H1 (cell line): ENCODE results near the gene ST8SIA3. TPM values are rescaled to one million over a fixed set of nuclear protein-coding genes. Genes with fewer than 3 reads are reported as not detected.

ENCODE experiments used
- CTCF ChIA-PET: fragments of 300-600 bp; sonication (Branson Sonifier 250); formaldehyde crosslinking; loops from one replicate; lab custom pipeline; 2021; ENCODE audit not compliant: partially characterized antibody; lab: Charles Lee
- POLR2A ChIA-PET: fragments of 300-600 bp; sonication (Branson Sonifier 250); formaldehyde crosslinking; loops from one replicate; lab custom pipeline; 2021; ENCODE audit warnings: inconsistent platforms; ENCODE audit not compliant: partially characterized antibody; lab: Charles Lee
- DNase-seq, 2 experiments: peaks; one replicate each; pipeline versions ENCODE4 v3.0.0 to v3.0.0-alpha.2; 2010 to 2022; ENCODE audit warnings: low spot score in 2 of 2, low read depth in 1 of 2, mixed read lengths in 1 of 2
- FAIRE-seq: peaks from 2 replicates; lab custom pipeline; 2011; peaks lifted over from hg19 to GRCh38; lab: Jason Lieb, UNC
- H2AFZ ChIP-seq: 2 replicates; pipeline ENCODE4 v1.8.1; 2012; ENCODE audit warnings: low read length, inconsistent platforms
- H2AK5ac ChIP-seq: 2 replicates; pipeline ENCODE4 v1.6.1; 2013; ENCODE audit warnings: low read depth, low read length
- H2BK120ac ChIP-seq: replicated peaks from 2 replicates; pipeline ENCODE3; 2013; ENCODE audit warnings: low read depth, low read length, inconsistent platforms
- H2BK12ac ChIP-seq: 2 replicates; pipeline ENCODE4 v1.6.1; 2013; ENCODE audit warnings: low read depth, low read length
- H2BK15ac ChIP-seq: 2 replicates; pipeline ENCODE4 v1.6.1; 2013; ENCODE audit warnings: low read length
- H2BK20ac ChIP-seq: 2 replicates; pipeline ENCODE4 v1.6.1; 2013; ENCODE audit warnings: low read length
- H2BK5ac ChIP-seq: 2 replicates; pipeline ENCODE4 v1.6.1; 2013; ENCODE audit warnings: low read depth, low read length
- H3K14ac ChIP-seq: 2 replicates; pipeline ENCODE4 v1.6.1; 2013; ENCODE audit warnings: inconsistent platforms; ENCODE audit not compliant: insufficient read length
- H3K18ac ChIP-seq: 2 replicates; pipeline ENCODE4 v1.6.1; 2013; ENCODE audit warnings: low read length; ENCODE audit errors: extremely low read depth
- H3K23ac ChIP-seq: 2 replicates; pipeline ENCODE4 v1.6.1; 2013; ENCODE audit warnings: inconsistent platforms; ENCODE audit not compliant: insufficient read length
- H3K23me2 ChIP-seq: 2 replicates; pipeline ENCODE4 v1.6.1; 2013; ENCODE audit warnings: low read depth, low read length
- H3K27ac ChIP-seq: 2 replicates; pipeline ENCODE4 v1.6.1; 2011; ENCODE audit warnings: low read depth, low read length, inconsistent platforms
- H3K27me3 ChIP-seq, 4 experiments: replicated peaks in 1 of 4; 1 replicate in 1 of 4; 2 replicates in 3 of 4; pipeline versions ENCODE4 v1.6.1 to v1.8.1; 2011 to 2013; ENCODE audit warnings: low read length in 3 of 4, mild to moderate bottlenecking in 3 of 4, inconsistent platforms in 2 of 4, mixed read lengths in 2 of 4, moderate library complexity in 1 of 4; ENCODE audit not compliant: control insufficient read depth in 3 of 4, insufficient read depth in 3 of 4; ENCODE audit errors: extremely low read depth in 1 of 4
- H3K36me3 ChIP-seq, 4 experiments: 2 replicates each; pipeline versions ENCODE4 v1.6.1 to v1.8.1; 2011 to 2013; ENCODE audit warnings: mild to moderate bottlenecking in 4 of 4, low read length in 3 of 4, moderate library complexity in 2 of 4, control low read depth in 1 of 4, inconsistent platforms in 1 of 4; ENCODE audit not compliant: insufficient read depth in 4 of 4, control insufficient read depth in 2 of 4
- H3K4ac ChIP-seq: replicated peaks from 2 replicates; pipeline ENCODE3; 2013; ENCODE audit warnings: low read length, low read depth, mixed read lengths, inconsistent platforms; ENCODE audit not compliant: insufficient read length
- H3K4me1 ChIP-seq, 4 experiments: replicated peaks in 1 of 4; 1 replicate in 1 of 4; 2 replicates in 3 of 4; pipeline versions ENCODE4 v1.6.1 to v1.8.1; 2011 to 2013; ENCODE audit warnings: low read length in 3 of 4, inconsistent platforms in 2 of 4, mixed read lengths in 1 of 4; ENCODE audit not compliant: insufficient read depth in 4 of 4, control insufficient read depth in 3 of 4
- H3K4me2 ChIP-seq, 2 experiments: 2 replicates each; pipeline versions ENCODE4 v1.6.1 to v1.8.1; 2011 to 2013; ENCODE audit warnings: low read depth in 2 of 2, low read length in 2 of 2, control low read depth in 1 of 2, inconsistent platforms in 1 of 2, mild to moderate bottlenecking in 1 of 2; ENCODE audit not compliant: insufficient read depth in 1 of 2
- H3K4me3 ChIP-seq, 4 experiments: fragments of 200-600, 300-600 bp in 1 of 4; sonication (generic), shearing (Covaris generic), sonication (Bioruptor Twin) in 1 of 4; 2 replicates each; pipeline versions ENCODE4 v1.5.1 to v1.8.1; 2011 to 2016; ENCODE audit warnings: low read length in 4 of 4, low read depth in 3 of 4, control low read depth in 2 of 4, inconsistent platforms in 2 of 4, mild to moderate bottlenecking in 2 of 4, mixed read lengths in 1 of 4, moderate library complexity in 1 of 4; ENCODE audit not compliant: insufficient read depth in 2 of 4; ENCODE audit errors: extremely low read depth in 1 of 4
- H3K56ac ChIP-seq: replicated peaks from 2 replicates; pipeline ENCODE3; 2013; ENCODE audit warnings: low read depth, mild to moderate bottlenecking, mixed read lengths, low read length, inconsistent platforms; ENCODE audit not compliant: insufficient read length
- H3K79me1 ChIP-seq: 2 replicates; pipeline ENCODE4 v1.6.1; 2013; ENCODE audit warnings: low read depth, low read length, control low read depth
- H3K79me2 ChIP-seq, 2 experiments: 2 replicates each; pipeline versions ENCODE4 v1.6.1 to v1.8.1; 2012 to 2013; ENCODE audit warnings: low read length in 2 of 2, mild to moderate bottlenecking in 2 of 2, inconsistent platforms in 1 of 2; ENCODE audit not compliant: insufficient read depth in 2 of 2, control insufficient read depth in 1 of 2
- H3K9ac ChIP-seq, 4 experiments: replicated peaks in 1 of 4; 1 replicate in 1 of 4; 2 replicates in 3 of 4; pipeline versions ENCODE4 v1.6.1 to v1.8.1; 2011 to 2013; ENCODE audit warnings: low read depth in 3 of 4, low read length in 3 of 4, control low read depth in 2 of 4, mild to moderate bottlenecking in 2 of 4, moderate library complexity in 2 of 4, inconsistent platforms in 1 of 4; ENCODE audit errors: extremely low read depth in 1 of 4
- H3K9me3 ChIP-seq, 2 experiments: 2 replicates each; pipeline versions ENCODE4 v1.6.1 to v1.8.1; 2012 to 2013; ENCODE audit warnings: mild to moderate bottlenecking in 2 of 2, moderate library complexity in 2 of 2, control low read depth in 1 of 2, inconsistent platforms in 1 of 2, low read depth in 1 of 2, low read length in 1 of 2, mixed read lengths in 1 of 2; ENCODE audit not compliant: insufficient read depth in 2 of 2
- H4K20me1 ChIP-seq, 2 experiments: replicated peaks in 1 of 2; 2 replicates each; pipeline versions ENCODE3 to v1.8.1; 2011 to 2013; ENCODE audit warnings: inconsistent platforms in 2 of 2, low read length in 2 of 2, mild to moderate bottlenecking in 1 of 2; ENCODE audit not compliant: insufficient read depth in 2 of 2, control insufficient read depth in 1 of 2
- H4K5ac ChIP-seq: 2 replicates; pipeline ENCODE4 v1.6.1; 2013; ENCODE audit warnings: low read length, low read depth, mixed read lengths, inconsistent platforms; ENCODE audit not compliant: insufficient read length
- H4K8ac ChIP-seq: 2 replicates; pipeline ENCODE4 v1.8.0; 2013; ENCODE audit warnings: mild to moderate bottlenecking, moderate library complexity, low read length, inconsistent platforms; ENCODE audit not compliant: insufficient read depth; ENCODE audit errors: extremely low read depth
- H4K91ac ChIP-seq: replicated peaks from 2 replicates; pipeline ENCODE3; 2013; ENCODE audit warnings: low read length, mixed read lengths, inconsistent platforms; ENCODE audit not compliant: insufficient read length
- BCL11A ChIP-seq, 2 experiments: IDR thresholded peaks; one replicate each; pipeline ENCODE4 v1.6.1; 2011; ENCODE audit warnings: low read depth in 2 of 2, low read length in 2 of 2, mild to moderate bottlenecking in 2 of 2
- CHD1 ChIP-seq: IDR thresholded peaks from 2 replicates; pipeline ENCODE4 v1.6.1; 2012; ENCODE audit warnings: low read depth, low read length, improper control_type of control experiment
- JUND ChIP-seq: IDR thresholded peaks from 2 replicates; pipeline ENCODE4 v1.6.1; 2011; ENCODE audit warnings: mild to moderate bottlenecking, improper control_type of control experiment, low read length
- KDM5A ChIP-seq: fragments of 200-600 bp; IDR thresholded peaks from 2 replicates; pipeline ENCODE4 v1.7.1; 2012; ENCODE audit warnings: mild to moderate bottlenecking, low read length, inconsistent platforms, mixed read lengths
- RNF2 ChIP-seq: fragments of 200-900, 300-1000 bp; sonication (generic); IDR thresholded peaks from 2 replicates; pipeline ENCODE4 v1.7.1; 2016; ENCODE audit warnings: borderline replicate concordance, low read depth, mild to moderate bottlenecking, antibody characterized with exemption, low read length; ENCODE audit not compliant: poor library complexity, severe bottlenecking; ENCODE audit errors: missing control alignments
- SIX5 ChIP-seq: IDR thresholded peaks from 2 replicates; pipeline ENCODE4 v1.6.1; 2011; ENCODE audit warnings: mild to moderate bottlenecking, low read depth, low read length
- TBP ChIP-seq: IDR thresholded peaks from 2 replicates; pipeline ENCODE4 v1.6.1; 2011; ENCODE audit warnings: low read depth, low read length, improper control_type of control experiment
- WGBS, 2 experiments: shearing (Covaris generic) in 1 of 2; methylation state at CpG; one replicate each; pipeline versions ENCODE4 v1.1.6 to v1.1.7; 2013 to 2015; ENCODE audit warnings: low lambda C conversion rate in 2 of 2, mixed read lengths in 2 of 2, inconsistent platforms in 1 of 2, low coverage in 1 of 2, missing lambda C conversion rate in 1 of 2; ENCODE audit not compliant: insufficient replicate concordance in 2 of 2, insufficient coverage in 1 of 2, insufficient read length in 1 of 2; ENCODE audit errors: extremely low coverage in 1 of 2, missing lambda C conversion rate in 1 of 2; 5-methylcytosine and 5-hydroxymethylcytosine counted together
- polyA plus RNA-seq, 7 experiments: library from polyadenylated mRNA; depleted of rRNA in 3 of 7; stranded (reverse) in 5 of 7; unstranded in 2 of 7; fragments of >200 nt in 5 of 7; fragments of 200-250 nt in 2 of 7; gene quantifications; 1 replicate in 5 of 7; 2 replicates in 1 of 7; 4 replicates in 1 of 7; pipeline versions ENCODE4 v1.2.1 to v1.2.3, GENCODE V29; 2011 to 2013; ENCODE audit warnings: missing spikeins in 2 of 7, mixed read lengths in 2 of 7
- total RNA-seq: library from RNA; stranded (reverse); fragmentation: NEBNext Ultra II Directional; extraction: Animal tissue kit (Norgen Biotek cat#: 25700); gene quantifications from 2 replicates; pipeline ENCODE4 v1.2.1, GENCODE V29; 2021

The ST8SIA3 gene
- total and polyA plus RNA-seq, 2 of the 8 experiments (the other 6 are each of a cell fraction or from before 2014, with no cell fraction given): 1.2 to 3.7 TPM

DNA sequence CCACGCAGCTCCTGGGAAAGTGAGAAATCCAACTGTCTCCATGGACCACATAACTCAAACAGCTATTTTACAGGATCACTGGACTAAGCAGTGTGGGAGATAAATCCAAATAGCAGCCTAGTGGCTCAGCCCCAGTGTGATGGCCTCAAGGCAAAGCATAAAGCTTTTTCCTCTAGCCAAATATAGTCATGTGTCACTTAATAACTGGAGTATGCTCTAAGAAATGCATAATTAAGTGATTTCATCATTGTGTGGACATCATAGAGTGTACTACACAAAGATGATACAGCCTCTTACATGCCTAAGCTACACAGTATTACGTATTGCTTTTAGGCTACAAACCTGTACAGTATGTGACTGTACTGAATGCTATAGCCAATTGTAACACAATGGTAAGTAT is 31.8 kb upstream of the ST8SIA3 start:
- WGBS, 2 experiments: 93% methylated on average over 2 of the region's 2 CpGs; no CpG with 5 or more reads in 1 of the 2 experiments
- H3K56ac ChIP-seq: no peak overlapping the region
- CTCF ChIA-PET: no interaction called here

More for the DNA sequence above, 31.8 kb upstream of the ST8SIA3 start:
- no peak overlapping the region for H3K4me2 ChIP-seq
- no peak for TF ChIP-seq JUND
- no peak for TF ChIP-seq BCL11A (IDR thresholded peaks at IDR 0.05; ENCODE audit: low read depth in 2 of 2, low read length in 2 of 2)
- no peak for TF ChIP-seq SIX5
- TF ChIP-seq CHD1: no peak
- TF ChIP-seq RNF2: no peak
- no peak for TF ChIP-seq TBP
- TF ChIP-seq KDM5A: no peak
- TF ChIP-seq, all 59 proteins: peak for 0
- no peak for DNase-seq
- Histone ChIP-seq H3K79me1 (no peaks in the 10 kb centered on the region), H2BK15ac (no peak overlapping the region), H3K18ac (no peak overlapping the region), H4K8ac (no peak overlapping the region), H2AFZ (no peak overlapping the region), H2BK120ac (no peak overlapping the region), H2BK5ac (no peak overlapping the region), H3K4me1 (no peaks in the 10 kb centered on the region), H3K4ac (no peak overlapping the region), H2BK20ac (no peak overlapping the region), H3K23me2 (no peaks in the 10 kb centered on the region), H3K9ac (no peak overlapping the region), H4K91ac (no peak overlapping the region), H3K27ac (no peak overlapping the region), H3K4me3 (no peak overlapping the region), H4K5ac (no peak overlapping the region), H2AK5ac (no peak overlapping the region), H3K23ac (no peak overlapping the region), H3K9me3 (no peaks in the 10 kb centered on the region), H3K79me2 (no peaks in the 10 kb centered on the region), H2BK12ac (no peak overlapping the region), H4K20me1 (no peaks in the 10 kb centered on the region), H3K36me3 (no peaks in the 10 kb centered on the region), H3K14ac (no peak overlapping the region), H3K27me3 (no peaks in the 10 kb centered on the region)
- POLR2A ChIA-PET: no interaction called here
- FAIRE-seq: no peak
